Inferior parietal cortex (tissue), 1 donor: ENCODE data around the gene QPRT.
"Not testable (repeated sequence)": the region's sequence is repeated elsewhere in the genome, so short reads cannot be mapped to it uniquely, and the experiment has no call there.

Experiments
- DNase-seq: peaks from one replicate; pipeline ENCODE4 v3.0.0-alpha.2; 2016; ENCODE audit errors: extremely low spot score

Gene QPRT

DNA sequence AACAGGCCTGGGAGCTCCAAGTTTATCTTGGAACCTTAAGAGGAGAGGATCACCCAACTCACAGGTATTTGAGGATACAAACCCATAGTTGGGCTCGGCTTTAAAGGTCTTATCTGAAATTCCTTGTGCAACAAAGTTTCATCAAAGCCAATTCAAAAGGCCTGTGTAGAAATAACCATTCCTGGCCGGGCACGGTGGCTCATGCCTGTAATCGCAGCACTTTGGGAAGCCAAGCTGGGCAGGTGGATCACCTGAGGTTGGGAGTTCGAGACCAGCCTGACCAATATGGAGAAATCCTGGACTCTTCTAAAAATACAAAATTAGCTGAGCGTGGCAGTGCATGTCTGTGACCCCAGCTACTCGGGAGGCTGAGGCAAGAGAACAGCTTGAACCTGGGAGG, 38.1 kb downstream of the QPRT start:
- no peak for DNase-seq

DNA sequence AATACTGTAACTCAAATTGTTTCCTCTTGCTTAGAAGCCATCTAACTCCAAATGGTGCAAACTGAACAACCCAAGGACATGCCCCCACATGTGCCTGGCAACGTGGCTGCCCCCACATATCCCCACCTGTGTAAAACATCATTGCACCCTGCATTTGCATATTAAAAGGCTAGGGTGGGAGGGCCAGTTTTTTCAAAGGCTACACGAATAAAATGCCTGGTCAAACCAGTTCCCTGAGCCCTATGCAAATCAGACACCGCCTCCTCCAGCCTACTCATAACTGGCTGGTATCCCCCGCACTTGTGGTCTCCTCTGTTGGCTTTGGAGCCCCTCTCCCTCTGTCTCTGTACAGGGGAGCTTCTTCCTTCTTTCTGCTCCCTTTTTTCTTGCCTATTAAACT, 40.1 kb downstream of the QPRT start:
- DNase-seq = no peak

DNA sequence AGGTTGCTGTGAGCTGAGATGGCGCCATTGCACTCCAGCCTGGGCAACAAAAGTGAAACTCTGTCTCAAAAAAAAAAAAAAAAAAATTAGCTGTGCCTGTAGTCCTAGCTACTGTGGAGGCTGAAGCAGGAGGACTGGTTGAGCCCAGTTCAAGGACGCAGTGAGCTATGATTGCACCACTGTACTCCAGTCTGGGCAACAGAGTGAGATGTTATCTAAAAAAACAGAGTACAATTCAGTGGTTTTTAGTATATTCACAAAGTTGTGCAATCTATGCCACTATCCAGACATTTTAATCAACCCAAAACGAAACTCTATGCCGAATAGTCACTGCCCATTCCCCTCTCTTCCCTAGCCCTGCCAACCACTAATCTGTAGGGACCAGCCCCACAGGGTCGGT, 41.7 kb downstream of the QPRT start:
- no peak for DNase-seq

DNA sequence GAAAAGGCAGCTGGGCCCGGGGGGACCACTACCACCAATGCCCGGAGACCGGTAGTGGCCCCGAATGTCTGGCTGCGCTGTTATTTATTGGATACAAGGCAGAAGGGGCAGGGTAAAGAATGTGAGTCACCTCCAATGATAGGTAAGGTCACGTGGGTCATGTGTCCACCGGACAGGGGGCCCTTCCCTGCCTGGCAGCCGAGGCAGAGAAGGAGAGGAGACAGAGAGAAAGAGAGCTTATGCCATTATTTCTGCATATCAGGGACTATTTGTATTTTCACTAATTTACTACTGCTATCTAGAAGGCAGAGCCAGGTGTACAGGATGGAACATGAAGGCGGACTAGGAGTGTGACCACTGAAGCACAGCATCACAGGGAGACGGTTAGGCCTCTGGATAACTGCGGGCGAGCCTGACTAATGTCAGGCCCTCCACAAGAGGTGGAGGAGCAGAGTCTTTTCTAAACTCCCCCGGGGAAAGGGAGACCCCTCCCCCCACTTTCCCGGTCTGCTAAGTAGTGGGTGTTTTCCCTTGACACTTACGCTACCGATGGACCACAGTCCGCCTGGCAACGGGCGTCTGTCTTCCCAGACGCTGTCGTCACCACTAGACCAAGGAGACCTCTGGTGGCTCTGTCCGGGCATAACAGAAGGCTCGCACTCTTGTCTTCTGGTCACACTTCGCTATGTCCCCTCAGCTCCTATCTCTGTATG, 42.3 kb downstream of the QPRT start:
- DNase-seq = peak; percentile 75

DNA sequence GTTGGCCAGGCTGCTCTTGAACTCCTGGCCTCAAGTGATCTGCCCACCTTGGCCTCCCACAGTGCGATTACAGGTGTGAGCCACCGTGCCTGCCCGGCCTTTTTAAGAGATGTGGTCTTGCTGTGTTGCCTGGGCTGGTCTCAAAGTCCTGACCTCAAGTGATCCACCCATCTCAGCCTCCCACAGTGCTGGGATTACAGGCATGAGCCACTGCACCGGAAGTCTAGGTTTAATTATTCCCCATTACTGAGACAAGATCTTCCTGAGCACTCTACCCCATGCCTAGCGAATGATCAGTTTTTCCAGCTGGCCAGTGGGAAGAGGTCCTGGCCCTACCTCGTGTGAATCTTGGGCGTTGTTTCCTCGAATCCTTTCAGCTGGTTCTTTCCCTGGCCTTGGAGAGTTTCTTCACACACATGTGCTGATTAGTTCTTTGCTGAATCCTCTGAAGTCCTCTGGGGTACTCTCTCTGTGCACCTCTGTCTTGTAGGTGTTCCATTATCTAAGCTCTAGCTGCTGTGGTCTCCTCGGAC, 47.9 kb downstream of the QPRT start:
- DNase-seq = no peak

DNA sequence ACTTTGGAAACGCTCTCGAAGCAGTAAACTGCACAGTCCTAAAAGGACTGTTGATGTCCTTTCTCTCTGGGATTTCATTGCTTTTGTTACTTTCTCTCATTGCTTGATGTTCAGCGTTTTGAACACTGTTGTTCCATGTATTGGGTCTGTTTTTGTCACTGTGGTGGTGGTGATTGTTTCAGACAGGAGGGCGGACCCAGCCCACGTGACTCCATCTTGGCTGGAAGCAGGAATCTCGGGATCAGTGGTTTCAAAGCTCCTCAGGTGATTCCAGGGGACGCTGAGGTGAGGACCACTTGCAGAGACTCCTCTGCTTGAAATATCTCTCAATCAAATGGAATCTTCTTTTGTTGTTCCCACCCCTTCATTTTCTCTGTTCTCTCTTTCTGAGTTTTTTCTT, 48.5 kb downstream of the QPRT start:
- no peak for DNase-seq

DNA sequence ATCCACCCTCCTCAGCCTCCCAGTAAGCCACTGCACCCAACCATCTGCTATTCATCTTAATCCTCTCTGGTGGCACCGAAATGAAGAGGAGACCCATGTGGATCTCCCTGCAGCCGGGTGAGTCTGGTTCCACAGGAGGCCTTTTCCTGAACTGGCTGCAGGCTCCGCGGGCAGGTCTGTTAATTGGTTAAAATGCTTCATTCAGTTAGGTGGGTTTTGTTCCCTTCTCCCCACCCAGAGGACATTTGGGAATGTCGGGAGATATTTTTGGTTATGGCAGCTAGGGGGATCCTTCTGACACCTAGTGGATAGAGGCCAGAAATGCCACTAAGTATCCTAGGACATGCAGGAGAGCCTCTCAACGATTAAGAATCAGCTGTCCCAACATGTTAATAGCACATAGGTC, 50.1 kb downstream of the QPRT start:
- peak; percentile 23 for DNase-seq

DNA sequence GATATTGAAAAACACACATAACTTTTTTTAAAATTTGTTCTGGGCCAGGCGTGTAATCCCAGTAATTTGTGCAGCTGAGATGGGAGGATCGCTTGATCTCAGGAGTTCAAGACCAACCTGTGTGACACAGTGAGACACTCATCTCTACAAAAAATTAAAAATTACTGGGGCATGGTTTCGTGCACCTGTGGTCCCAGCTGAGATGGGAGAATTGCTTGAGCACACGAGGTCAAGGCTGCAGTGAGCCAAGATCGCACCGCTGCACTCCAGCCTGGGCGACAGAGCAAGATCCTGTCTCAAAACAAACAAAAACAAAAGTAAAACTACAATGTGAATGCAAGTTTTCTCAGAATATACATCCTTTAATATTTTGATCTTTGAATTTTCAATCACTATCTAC, 51.7 kb downstream of the QPRT start:
- DNase-seq = no peak

DNA sequence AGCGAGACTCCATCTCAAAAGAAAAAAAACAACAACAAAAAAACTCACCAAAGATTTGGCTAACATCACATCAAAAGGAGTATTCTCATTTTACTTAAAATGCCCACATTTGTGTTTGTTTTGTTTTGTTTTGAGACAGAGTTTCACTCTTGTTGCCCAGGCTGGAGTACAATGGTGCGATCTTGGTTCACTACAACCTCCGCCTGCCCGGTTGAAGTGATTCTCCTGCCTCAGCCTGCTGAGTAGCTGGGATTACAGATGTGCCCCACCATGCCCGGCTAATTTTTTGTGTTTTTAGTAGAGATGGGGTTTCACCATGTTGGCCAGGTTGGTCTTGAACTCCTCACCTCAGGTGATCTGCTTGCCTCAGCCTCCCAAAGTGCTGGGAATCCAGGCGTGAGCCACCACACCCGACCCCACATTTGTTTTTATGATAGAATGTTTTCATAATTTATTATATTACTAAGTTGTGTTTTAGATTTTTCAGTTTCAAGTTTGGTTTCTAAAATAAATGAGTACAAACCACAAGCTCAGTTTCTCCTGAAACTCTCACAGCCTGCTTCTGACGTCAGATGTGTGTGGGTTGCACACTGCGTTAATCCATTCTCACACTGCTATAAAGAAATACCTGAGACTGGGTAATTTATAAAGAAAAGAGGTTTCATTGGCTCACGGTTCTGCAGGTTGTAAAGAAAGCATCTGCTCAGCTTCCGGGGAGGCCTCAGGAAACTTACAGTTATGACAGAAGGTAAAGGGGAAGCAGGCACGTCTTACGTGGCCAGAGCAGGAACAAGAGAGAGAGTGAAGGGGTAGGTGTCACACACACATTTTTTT, 53.0 kb downstream of the QPRT start:
- DNase-seq = not testable (repeated sequence)

DNA sequence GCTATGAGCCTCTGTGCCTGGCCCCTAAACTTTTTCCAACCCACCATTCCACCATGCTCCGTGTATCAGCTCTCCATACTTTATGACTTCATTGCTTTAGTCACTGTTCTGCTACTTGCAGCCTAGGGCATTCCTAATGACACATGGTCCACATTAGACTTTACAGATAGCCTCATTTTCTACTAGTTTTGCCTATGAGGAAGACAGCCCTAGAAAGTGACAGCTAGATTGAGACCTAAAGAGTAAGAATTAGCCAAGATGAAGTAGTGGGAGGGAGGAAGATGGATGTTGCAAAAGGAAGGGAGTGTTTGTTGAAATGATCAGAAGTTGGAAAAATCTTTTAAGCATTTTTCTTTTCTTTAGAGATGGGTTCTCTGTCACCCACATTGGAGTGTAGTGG, 55.8 kb downstream of the QPRT start:
- DNase-seq = no peak

DNA sequence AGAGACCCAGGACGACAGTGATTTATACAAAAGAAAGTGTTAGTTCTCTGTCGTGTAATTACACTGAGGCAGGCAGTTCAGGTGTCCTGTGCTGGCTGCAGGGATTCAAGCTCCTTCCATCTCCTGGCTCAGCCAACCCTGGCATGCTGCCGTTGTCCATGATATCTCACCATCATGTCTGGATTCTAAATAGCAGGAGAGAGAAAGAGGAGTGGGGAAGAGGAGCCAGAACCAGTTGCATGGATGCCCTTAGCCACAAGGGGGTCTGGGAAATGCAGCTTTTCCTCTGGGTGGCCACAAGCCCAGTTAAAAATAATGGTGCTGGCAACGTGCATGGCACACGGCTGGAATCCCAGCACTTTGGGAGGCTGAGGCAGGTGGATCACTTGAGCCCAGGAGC, 57.1 kb downstream of the QPRT start:
- no peak for DNase-seq

DNA sequence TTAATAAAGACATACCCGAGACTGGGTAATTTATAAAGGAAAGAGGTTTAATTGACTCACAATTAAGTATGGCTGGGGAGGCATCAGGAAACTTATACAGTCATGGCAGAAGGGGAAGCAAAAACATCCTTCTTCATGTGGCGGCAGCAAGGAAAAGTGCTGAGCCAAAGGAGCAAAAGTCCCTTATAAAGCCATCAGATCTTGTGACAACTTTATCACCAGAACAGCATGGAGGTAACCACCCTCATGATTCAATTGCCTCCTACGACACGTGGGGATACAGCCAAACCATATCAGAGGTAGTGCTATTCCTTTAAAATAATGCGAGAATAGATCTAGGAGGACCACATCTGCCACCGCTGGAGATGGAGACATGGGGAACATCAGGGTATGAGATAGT, 57.8 kb downstream of the QPRT start:
- DNase-seq = no peak

DNA sequence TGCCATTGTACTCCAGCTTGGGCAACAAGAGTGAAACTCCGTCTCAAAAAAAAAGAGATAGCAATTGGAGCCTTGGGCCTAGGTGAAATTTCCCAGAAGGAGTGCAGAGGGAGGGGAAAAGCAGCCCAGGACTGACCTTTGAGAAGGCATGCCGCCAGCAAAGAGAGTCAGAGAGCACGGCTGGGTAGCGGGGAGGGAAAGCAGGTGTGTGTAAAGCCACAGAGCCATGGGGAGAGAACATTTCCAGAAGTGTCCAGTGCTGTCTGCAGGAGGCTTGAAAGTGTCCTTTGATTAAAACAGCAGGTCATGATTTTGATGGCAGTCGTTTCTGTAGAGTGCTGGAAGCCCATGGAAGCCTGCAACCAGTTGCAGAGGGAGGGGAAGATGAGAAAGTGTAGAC, 58.7 kb downstream of the QPRT start:
- no peak for DNase-seq

DNA sequence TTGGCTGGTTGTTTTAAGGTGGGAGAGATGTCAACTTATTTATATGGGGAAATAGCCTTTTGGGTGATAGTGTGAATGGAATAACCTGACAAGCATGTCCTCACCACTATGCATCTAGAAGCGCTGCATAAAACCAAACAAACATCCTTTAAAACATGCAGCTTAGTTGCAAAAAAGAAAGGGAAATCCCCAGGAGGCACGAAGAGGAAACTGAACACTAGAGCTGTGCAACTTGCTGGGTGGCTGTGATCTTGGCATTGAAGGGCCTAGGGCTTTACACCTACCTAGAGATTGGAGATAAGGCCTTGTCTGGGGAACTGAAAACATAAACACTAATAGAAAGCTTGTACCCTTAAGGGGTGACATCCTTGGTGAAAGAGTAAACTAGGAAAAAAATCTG, 59.5 kb downstream of the QPRT start:
- no peak for DNase-seq

DNA sequence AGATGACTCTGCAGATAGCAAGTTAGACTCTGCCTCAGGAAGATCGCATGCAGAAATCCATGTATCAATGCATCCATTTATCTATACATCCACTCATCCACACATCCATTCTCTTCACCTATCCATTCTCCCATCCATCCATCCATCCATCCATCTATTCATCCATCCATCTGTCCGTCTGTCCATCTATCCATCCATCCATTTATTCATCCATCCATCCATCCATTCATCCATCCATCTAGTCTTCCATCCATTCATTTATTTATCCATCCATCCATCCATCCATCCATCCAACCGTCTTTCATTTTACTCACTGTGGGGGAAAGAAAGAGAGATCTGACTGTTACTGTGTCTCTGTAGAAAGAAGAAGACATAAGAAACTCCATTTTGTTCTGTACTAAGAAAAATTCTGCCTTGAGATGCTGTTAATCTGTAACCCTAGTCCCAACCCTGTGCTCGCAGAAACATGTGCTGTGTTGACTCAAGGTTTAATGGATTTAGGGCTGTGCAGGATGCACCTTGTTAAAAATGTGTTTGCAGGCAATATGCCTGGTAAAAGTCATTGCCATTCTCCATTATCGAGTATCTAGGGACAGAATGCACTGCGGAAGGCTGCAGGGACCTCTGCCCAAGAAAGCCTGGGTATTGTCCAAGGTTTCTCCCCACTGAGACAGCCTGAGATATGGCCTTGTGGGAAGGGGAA, 61.1 kb downstream of the QPRT start:
- not testable (repeated sequence) for DNase-seq

DNA sequence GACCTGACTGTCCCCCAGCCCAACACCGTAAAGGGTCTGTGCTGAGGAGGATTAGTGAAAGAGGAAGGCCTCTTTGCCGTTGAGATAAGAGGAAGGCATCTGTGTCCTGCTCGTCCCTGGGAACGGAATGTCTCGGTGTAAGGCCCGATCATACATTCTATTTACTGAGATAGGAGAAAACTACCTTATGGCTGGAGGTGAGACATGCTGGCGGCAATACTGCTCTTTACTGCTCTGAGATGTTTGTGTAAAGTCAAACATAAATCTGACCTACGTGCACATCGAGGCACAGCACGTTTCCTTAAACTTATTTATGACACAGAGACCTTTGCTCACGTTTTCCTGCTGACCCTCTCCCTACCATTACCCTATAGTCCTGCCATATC, 61.6 kb downstream of the QPRT start:
- not testable (repeated sequence) for DNase-seq

DNA sequence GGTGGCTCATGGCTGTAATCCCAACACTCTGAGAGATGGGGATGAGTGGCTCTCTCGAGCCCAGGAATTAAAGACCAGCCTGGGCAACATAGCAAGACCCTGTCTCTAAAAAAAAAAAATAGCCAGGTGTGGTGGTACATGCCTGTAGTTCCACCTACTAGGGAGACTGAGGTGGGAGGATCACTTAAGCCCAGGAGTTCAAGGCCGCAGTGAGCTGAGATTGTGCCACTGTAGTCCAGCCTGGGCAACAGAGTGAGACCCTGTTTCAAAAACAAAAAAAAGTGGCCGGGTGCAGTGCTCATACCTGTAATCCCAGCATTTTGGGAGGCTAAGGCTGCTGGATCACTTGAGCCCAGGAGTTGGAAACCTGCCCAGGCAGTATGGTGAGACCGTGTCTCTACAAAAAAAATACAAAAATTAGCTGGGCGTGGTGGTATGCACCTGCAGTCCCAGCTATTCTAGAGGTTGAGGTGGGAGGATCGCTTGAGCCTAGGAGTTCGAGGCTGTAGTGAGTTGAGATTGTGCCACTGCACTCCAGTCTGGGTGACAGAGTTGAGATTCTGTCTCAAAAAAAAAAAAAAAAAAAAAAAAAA, 63.8 kb downstream of the QPRT start:
- DNase-seq = no peak

DNA sequence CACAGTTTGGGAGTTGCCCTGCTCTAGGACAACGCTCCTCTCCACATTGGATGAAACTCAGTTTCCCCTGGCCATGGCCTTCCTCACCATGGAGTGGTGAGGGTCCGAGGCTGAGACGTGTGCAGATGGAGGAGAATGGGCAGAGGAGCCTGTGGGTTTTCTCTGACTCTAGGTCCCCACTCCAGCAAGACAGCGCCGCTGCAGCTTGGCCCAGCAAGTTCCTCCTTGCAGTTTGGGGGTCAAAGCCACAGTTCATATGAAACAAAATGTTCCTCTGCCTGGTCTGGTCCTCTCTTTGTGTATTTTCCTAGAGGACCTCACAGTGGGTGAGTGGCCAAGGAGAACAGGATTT, 64.5 kb downstream of the QPRT start:
- no peak for DNase-seq

DNA sequence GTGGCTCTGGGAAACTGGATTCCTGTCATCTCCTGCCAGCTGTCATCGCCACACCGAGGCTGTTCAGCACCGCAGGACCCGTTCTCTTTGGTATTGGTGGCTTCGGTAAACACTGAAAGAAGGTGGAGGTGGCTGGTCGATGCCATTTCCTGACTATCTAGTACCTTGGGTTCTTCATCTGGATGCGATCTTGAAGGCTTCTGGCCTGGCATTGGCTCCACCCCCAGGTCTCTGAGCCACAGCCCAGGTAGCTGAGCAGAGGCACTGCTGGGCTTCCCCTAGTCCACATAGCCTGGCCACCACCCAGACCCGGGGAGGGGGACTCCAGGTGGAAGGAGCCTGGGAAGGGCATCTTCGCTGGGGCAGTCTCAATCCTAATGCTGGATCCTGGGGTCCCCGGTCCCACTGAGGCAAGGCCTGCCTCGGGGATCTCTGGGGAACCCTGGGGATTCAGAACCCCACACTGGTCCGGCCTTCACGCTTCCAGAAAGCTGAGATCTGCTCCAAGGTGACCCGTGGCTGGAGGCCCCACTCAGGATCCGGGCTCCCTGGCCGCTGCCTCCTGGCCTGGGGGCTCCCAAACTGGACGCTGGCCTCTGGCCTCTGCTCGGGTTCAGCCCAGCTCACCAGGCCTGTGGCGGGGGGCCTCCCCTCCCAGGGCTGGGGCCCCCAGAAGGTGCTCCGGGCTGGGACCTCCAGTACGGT, 65.0 kb downstream of the QPRT start:
- no peak for DNase-seq

DNA sequence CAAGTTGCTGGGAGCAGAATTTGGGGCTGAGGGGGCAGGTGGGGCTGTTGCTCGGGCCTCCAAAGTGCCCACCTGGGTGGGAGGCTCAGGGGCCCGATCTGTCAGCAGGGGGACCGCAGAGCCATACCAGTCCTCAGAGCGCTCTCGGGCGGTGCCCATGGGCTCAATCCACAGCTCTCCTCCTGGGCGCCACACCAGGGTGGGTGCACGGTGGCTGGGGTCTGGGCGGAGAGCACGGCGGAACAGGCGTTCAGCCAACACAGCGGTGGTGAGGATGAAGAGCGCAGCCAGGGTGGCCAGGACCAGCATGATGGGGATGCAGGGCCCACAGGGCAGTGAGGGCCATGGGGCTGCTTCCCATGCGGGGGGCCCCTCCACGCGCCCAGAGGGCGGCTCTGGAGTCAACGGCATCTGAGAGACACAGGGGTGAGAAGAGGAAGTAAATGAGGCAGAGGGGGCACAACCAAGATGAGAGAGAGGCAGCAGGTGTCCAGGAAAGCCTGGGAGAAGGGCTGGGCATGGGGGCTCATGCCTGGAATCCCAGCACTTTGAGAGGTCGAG, 65.6 kb downstream of the QPRT start:
- no peak for DNase-seq

DNA sequence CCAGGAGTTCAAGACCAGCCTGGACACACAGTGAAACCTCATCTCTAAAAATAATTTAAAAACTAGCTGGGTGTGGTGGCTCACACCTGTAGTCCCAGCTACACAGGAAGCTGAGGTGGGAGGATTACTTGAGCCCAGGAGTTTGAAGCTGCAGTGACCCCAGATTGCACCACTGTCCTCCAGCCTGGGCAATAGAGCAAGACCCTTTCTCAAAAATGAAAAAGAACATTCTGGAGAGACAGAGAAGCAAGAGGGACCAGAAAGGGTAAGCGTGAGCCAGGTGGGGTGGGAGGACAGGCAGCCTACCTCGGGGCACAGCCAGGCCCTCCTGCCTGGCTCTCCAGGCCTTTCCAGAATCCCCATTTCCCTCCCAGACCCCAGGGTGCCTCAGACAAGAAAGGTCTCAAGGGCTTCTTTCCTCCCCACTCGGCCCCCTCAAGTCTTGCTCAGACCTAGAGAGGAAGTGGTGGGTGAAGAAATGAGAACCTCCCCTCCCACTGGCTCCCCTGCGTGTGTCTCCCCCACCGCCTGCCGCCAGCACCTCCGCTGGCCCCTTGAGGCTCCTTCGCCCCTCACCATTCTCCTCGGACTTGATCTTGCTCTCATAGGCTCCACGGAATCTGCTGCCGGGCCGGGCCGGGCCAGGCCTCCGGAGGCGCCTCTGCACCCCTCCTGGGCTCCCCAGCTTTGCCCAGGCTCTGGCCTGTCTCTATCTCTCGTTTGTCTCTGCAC, 66.3 kb downstream of the QPRT start:
- no peak for DNase-seq
